GM23338 (cell line): ENCODE results near the gene GDPD4. TPM values are rescaled to one million over a fixed set of nuclear protein-coding genes. Genes with fewer than 3 reads are reported as not detected.

Experiments used
- ATAC-seq: fragments of 200-7000 bp; cut with Tn5 transposase; 3 replicates; pipeline ENCODE4 v1.9.1; 2020
- DNase-seq: peaks from one replicate; pipeline ENCODE4 v3.0.0-alpha.2; 2015; ENCODE audit warnings: low spot score
- H2AFZ ChIP-seq: fragments of 200-600 bp; sonication (generic); 2 replicates; pipeline ENCODE4 v1.8.0; 2016; ENCODE audit warnings: antibody characterized with exemption, mild to moderate bottlenecking, moderate library complexity
- H3F3A ChIP-seq: fragments of 200-600 bp; sonication (generic); replicated peaks from 2 replicates; pipeline ENCODE4 v1.8.0; 2017; ENCODE audit warnings: antibody characterized with exemption, mixed run types, low read depth
- H3K27ac ChIP-seq: fragments of 200-600 bp; sonication (generic); 2 replicates; pipeline ENCODE4 v1.6.1; 2016; ENCODE audit warnings: low read depth
- H3K27me3 ChIP-seq: fragments of 200-600 bp; sonication (generic); 2 replicates; pipeline ENCODE4 v1.8.0; 2016; ENCODE audit warnings: mild to moderate bottlenecking, mixed run types, moderate library complexity; ENCODE audit not compliant: insufficient read depth
- H3K36me3 ChIP-seq: fragments of 200-600 bp; sonication (generic); 2 replicates; pipeline ENCODE4 v1.8.0; 2016; ENCODE audit warnings: mild to moderate bottlenecking; ENCODE audit not compliant: insufficient read depth
- H3K4me1 ChIP-seq: fragments of 200-600 bp; sonication (generic); 2 replicates; pipeline ENCODE4 v1.8.0; 2016; ENCODE audit warnings: mild to moderate bottlenecking, moderate library complexity; ENCODE audit not compliant: insufficient read depth
- H3K4me2 ChIP-seq: fragments of 200-600 bp; sonication (generic); 2 replicates; pipeline ENCODE4 v1.7.1; 2017; ENCODE audit warnings: mixed run types
- H3K4me3 ChIP-seq: fragments of 200-600 bp; sonication (generic); 2 replicates; pipeline ENCODE4 v1.6.1; 2016; ENCODE audit warnings: mixed run types
- H3K79me2 ChIP-seq: fragments of 200-600 bp; sonication (generic); replicated peaks from 2 replicates; pipeline ENCODE4 v1.8.0; 2017; ENCODE audit warnings: mild to moderate bottlenecking; ENCODE audit not compliant: insufficient read depth
- H3K9me2 ChIP-seq: fragments of 200-600 bp; sonication (generic); 2 replicates; pipeline ENCODE4 v1.8.0; 2017; ENCODE audit not compliant: insufficient read depth
- H4K20me1 ChIP-seq: fragments of 200-600 bp; sonication (generic); replicated peaks from 2 replicates; pipeline ENCODE4 v1.8.0; 2017; ENCODE audit warnings: mild to moderate bottlenecking; ENCODE audit not compliant: insufficient read depth
- H3K27ac Mint-ChIP-seq: 2 replicates; pipeline ENCODE4 v1.8.0; 2020; ENCODE audit warnings: inconsistent platforms, mild to moderate bottlenecking, moderate library complexity, mixed read lengths
- H3K27me3 Mint-ChIP-seq: 3 replicates; pipeline ENCODE4 v1.8.0; 2022; ENCODE audit warnings: low read depth, mild to moderate bottlenecking, moderate library complexity, mixed read lengths, inconsistent platforms; ENCODE audit not compliant: insufficient read depth, poor library complexity
- H3K36me3 Mint-ChIP-seq: 3 replicates; pipeline ENCODE4 v1.8.0; 2021; ENCODE audit warnings: low read depth, mild to moderate bottlenecking, inconsistent platforms, moderate library complexity, mixed read lengths
- H3K4me1 Mint-ChIP-seq: 3 replicates; pipeline ENCODE4 v1.8.0; 2020; ENCODE audit warnings: mild to moderate bottlenecking, inconsistent platforms, mixed read lengths
- H3K4me3 Mint-ChIP-seq: 3 replicates; pipeline ENCODE4 v1.8.0; 2021; ENCODE audit warnings: moderate library complexity, mild to moderate bottlenecking, inconsistent platforms, mixed read lengths
- H3K9me3 Mint-ChIP-seq: 3 replicates; pipeline ENCODE4 v1.8.0; 2020; ENCODE audit warnings: moderate library complexity, mild to moderate bottlenecking, inconsistent platforms, mixed read lengths
- CREB1 ChIP-seq: fragments of 250-450 bp; sonication (Bioruptor Pico); IDR thresholded peaks from 2 replicates; pipeline ENCODE4 v1.5.0; 2020; ENCODE audit warnings: low read depth, mild to moderate bottlenecking, moderate library complexity
- CTCF ChIP-seq, 2 experiments: fragments of 200-600 bp in 1 of 2; sonication (generic) in 1 of 2; conservative IDR thresholded peaks; 2 replicates each; pipeline versions ENCODE4 v1.5.1 to v1.6.1; 2016 to 2017; ENCODE audit warnings: antibody characterized with exemption in 2 of 2, low read depth in 2 of 2, mild to moderate bottlenecking in 2 of 2, moderate library complexity in 1 of 2
- ETS1 ChIP-seq: IDR thresholded peaks from 2 replicates; pipeline ENCODE4 v1.6.1; 2016; ENCODE audit warnings: antibody characterized with exemption
- EZH2 ChIP-seq: fragments of 200-600 bp; sonication (generic); IDR thresholded peaks from one replicate; pipeline ENCODE4 v1.8.0; 2017; ENCODE audit warnings: antibody characterized with exemption, mild to moderate bottlenecking, low read depth; ENCODE audit not compliant: unreplicated experiment
- EZH2phosphoT487 ChIP-seq: fragments of 200-600 bp; sonication (generic); IDR thresholded peaks from one replicate; pipeline ENCODE4 v1.8.1; 2018; ENCODE audit warnings: antibody characterized with exemption; ENCODE audit not compliant: unreplicated experiment
- JUNB ChIP-seq: IDR thresholded peaks from one replicate; pipeline ENCODE4 v1.6.1; 2016; ENCODE audit warnings: antibody characterized with exemption; ENCODE audit not compliant: unreplicated experiment
- NANOG ChIP-seq: IDR thresholded peaks from 2 replicates; pipeline ENCODE4 v1.6.1; 2016; ENCODE audit warnings: antibody characterized with exemption, borderline replicate concordance
- POLR2AphosphoS5 ChIP-seq: IDR thresholded peaks from 2 replicates; pipeline ENCODE4 v1.6.1; 2016; ENCODE audit warnings: antibody characterized with exemption, low read depth
- REST ChIP-seq: IDR thresholded peaks from one replicate; pipeline ENCODE4 v1.6.1; 2018; ENCODE audit warnings: antibody characterized with exemption; ENCODE audit not compliant: unreplicated experiment
- STAT1 ChIP-seq: IDR thresholded peaks from one replicate; pipeline ENCODE4 v1.6.1; 2016; ENCODE audit warnings: antibody characterized with exemption; ENCODE audit not compliant: unreplicated experiment
- ZNF114 ChIP-seq: fragments of 250-450 bp; sonication (Bioruptor Pico); IDR thresholded peaks from 2 replicates; pipeline ENCODE4 v1.5.0; 2020; ENCODE audit warnings: mild to moderate bottlenecking, moderate library complexity
- ZNF331 ChIP-seq: fragments of 250-450 bp; sonication (Bioruptor Pico); IDR thresholded peaks from 2 replicates; pipeline ENCODE4 v1.5.0; 2020; ENCODE audit warnings: low read depth, mild to moderate bottlenecking, moderate library complexity
- ZNF462 ChIP-seq: fragments of 250-450 bp; sonication (Bioruptor Pico); IDR thresholded peaks from 2 replicates; pipeline ENCODE4 v1.5.0; 2020; ENCODE audit warnings: mild to moderate bottlenecking, moderate library complexity
- polyA plus RNA-seq: library from polyadenylated mRNA; unstranded; fragments of >200 nt; fragmentation: Nextera tagmentation; extraction: Ambion mirVana; gene quantifications from 2 replicates; pipeline ENCODE4 v1.2.1, GENCODE V29; 2016
- total RNA-seq: library from RNA; depleted of rRNA; stranded (reverse); fragments of >200 nt; shearing (Covaris generic); gene quantifications from 2 replicates; pipeline ENCODE4 v1.2.3, GENCODE V29; 2014

Gene GDPD4
- total and polyA plus RNA-seq, 2 experiments from 2014 or later = not detected

GRCh38 chr11:77196961-77197360 lies 104.5 kb downstream of the GDPD4 start:
- H3K36me3 ChIP-seq = no peaks in the 10 kb centered on the region
- DNase-seq (no peak), ATAC-seq (no peak)
- H3K4me1 ChIP-seq = no peaks in the 10 kb centered on the region
- peaks cover 10% of the 10 kb centered on the region for H3K27me3 Mint-ChIP-seq
- H3K4me1 Mint-ChIP-seq = peaks cover 5% of the 10 kb centered on the region
- no peak overlapping the region for H3K27ac ChIP-seq
- no peaks in the 10 kb centered on the region; the same call in 2 of the 3 replicates for H3K36me3 Mint-ChIP-seq
- H3K9me3 Mint-ChIP-seq = no peaks in the 10 kb centered on the region
- H3K27me3 ChIP-seq = no peaks in the 10 kb centered on the region
- H3K4me3 Mint-ChIP-seq = no peak overlapping the region
- H2AFZ ChIP-seq = peak overlapping the region; percentile 38; the same call in 1 of the 2 replicates
- no peak for TF ChIP-seq REST
- no peak for TF ChIP-seq STAT1
- no peak for TF ChIP-seq ETS1
- no peak for TF ChIP-seq CTCF (conservative IDR thresholded peaks at IDR 0.05; ENCODE audit: low read depth in 2 of 2)
- no peak for TF ChIP-seq EZH2
- no peak for TF ChIP-seq NANOG
- no peak for TF ChIP-seq CREB1
- TF ChIP-seq ZNF331 = no peak
- TF ChIP-seq ZNF462 (CRISPR knock-in tag) = no peak
- no peak for TF ChIP-seq POLR2AphosphoS5
- TF ChIP-seq ZNF114 (CRISPR knock-in tag) = no peak
- TF ChIP-seq EZH2phosphoT487 = no peak
- TF ChIP-seq JUNB = no peak
- H3K79me2 ChIP-seq = no peaks in the 10 kb centered on the region
- no peaks in the 10 kb centered on the region for H4K20me1 ChIP-seq
- no peak overlapping the region for H3K4me3 ChIP-seq
- H3K9me2 ChIP-seq = 0 out of 2 replicates have a peak, but pooled peaks cover 7% of the 10 kb centered on the region
- H3F3A ChIP-seq = no peaks in the 10 kb centered on the region
- 0 out of 2 replicates have a peak overlapping the region, but pooled peaks have one; percentile 32 for H3K27ac Mint-ChIP-seq
- H3K4me2 ChIP-seq = no peak overlapping the region
